Measurements from ENCODE around the gene ITPRIP. TPM values are rescaled to one million over a fixed set of nuclear protein-coding genes. Genes with fewer than 3 reads are reported as not detected.

The ITPRIP gene
- total RNA-seq, 1 donor from 2014 or later = 7.0 TPM

DNA sequence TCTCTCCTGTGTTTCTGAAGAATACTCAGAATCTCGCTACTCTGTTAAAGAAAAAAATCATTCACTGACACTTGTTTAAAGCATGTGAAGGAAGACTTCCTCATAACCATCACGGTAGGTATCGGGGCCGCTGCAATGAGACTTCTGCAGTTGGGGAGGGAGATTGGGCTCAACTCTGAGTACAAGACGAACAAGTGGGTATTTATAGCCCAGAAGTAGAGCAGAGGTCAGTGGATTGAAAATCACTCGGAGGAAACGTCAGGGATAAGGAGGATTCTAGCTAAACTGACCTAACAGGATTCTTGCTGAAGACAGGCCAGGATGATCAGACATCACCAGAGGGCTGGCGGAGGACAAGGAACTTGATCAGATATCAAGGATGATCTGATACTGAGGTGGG is 33.3 kb downstream of the ITPRIP start:
- DNase-seq (ENCODE audit: low spot score, unreplicated experiment) = no peak
- no peak overlapping the region for H3K27ac Mint-ChIP-seq
- TF ChIP-seq, protein P1, sequence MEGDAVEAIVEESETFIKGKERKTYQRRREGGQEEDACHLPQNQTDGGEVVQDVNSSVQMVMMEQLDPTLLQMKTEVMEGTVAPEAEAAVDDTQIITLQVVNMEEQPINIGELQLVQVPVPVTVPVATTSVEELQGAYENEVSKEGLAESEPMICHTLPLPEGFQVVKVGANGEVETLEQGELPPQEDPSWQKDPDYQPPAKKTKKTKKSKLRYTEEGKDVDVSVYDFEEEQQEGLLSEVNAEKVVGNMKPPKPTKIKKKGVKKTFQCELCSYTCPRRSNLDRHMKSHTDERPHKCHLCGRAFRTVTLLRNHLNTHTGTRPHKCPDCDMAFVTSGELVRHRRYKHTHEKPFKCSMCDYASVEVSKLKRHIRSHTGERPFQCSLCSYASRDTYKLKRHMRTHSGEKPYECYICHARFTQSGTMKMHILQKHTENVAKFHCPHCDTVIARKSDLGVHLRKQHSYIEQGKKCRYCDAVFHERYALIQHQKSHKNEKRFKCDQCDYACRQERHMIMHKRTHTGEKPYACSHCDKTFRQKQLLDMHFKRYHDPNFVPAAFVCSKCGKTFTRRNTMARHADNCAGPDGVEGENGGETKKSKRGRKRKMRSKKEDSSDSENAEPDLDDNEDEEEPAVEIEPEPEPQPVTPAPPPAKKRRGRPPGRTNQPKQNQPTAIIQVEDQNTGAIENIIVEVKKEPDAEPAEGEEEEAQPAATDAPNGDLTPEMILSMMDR (IDR thresholded peaks at IDR 0.05; ENCODE audit: unreplicated experiment) = no peak
- peaks cover 5% of the 10 kb centered on the region for H3K9me3 Mint-ChIP-seq (ENCODE audit: low read depth)
- H3K4me1 Mint-ChIP-seq (ENCODE audit: low read depth) = peaks cover 1% of the 10 kb centered on the region
- peaks cover 3% of the 10 kb centered on the region for H3K36me3 Mint-ChIP-seq (ENCODE audit: insufficient read depth)
- no peak overlapping the region for H3K4me3 Mint-ChIP-seq (ENCODE audit: low read depth)
- peaks cover 5% of the 10 kb centered on the region for H3K27me3 Mint-ChIP-seq

DNA sequence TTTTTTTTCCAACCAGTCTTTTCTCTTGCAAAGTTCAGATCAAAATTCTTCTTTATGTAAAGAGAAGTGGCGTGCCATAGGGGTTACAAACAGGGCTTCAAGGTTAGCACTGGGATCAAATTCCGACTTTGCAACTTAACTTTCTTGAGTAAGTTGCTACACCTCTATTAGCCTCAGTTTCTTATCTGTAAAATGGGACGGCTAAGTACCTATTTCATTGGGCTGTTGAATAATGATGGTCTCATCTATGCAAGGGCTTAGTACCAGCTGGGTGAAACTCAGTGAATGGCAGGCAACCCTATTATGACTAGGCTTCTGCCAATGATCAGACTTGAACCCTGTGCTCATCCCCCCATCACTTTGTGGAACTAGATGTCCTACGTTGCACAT is 33.9 kb downstream of the ITPRIP start:
- TF ChIP-seq, protein P1 (IDR thresholded peaks at IDR 0.05; ENCODE audit: unreplicated experiment) = no peak
- no peak for DNase-seq (ENCODE audit: low spot score, unreplicated experiment)
- Mint-ChIP-seq H3K36me3 (ENCODE audit: insufficient read depth) (peaks cover 3% of the 10 kb centered on the region), H3K27ac (no peak overlapping the region), H3K4me1 (ENCODE audit: low read depth) (peaks cover 1% of the 10 kb centered on the region), H3K27me3 (peaks cover 5% of the 10 kb centered on the region), H3K4me3 (ENCODE audit: low read depth) (no peak overlapping the region), H3K9me3 (ENCODE audit: low read depth) (peaks cover 5% of the 10 kb centered on the region)

DNA sequence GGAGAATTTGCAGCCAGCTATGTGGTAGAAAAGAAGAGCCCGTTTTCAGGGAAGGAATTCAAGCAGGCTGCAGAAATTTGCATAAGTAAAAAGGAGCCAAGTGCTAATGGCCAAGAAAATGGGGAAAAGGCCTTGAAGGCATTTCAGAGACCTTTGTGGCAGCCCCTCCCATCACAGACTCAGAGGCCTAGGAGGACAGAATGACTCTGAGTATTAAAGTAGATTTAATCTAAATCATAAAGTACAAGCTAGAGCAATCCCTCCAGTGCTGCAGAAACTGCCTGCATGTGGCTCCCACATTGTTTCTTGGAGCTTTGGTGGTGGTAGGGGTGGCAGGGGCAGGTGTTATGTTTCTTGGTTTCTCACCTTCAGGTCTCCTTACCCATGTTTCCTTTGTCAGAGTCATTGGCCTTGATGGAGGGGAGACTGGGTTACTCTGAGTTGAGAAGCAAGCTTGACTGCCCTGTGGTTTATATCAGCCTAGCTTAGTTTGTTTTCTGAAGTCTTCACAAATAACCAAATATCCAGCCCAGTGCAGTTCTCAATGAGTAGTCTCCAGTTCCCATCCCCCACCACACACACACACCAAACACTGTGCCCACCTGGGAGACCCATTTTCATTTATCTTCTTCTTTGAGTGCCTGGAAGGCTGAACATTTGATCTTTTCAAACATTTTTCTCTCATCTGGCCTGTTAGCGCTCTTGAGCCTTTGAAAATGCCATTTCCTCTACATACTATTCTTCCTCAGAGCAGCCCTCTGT is 34.5 kb downstream of the ITPRIP start:
- Mint-ChIP-seq H3K4me3 (ENCODE audit: low read depth) (no peak overlapping the region), H3K4me1 (ENCODE audit: low read depth) (peaks cover 1% of the 10 kb centered on the region), H3K9me3 (ENCODE audit: low read depth) (peaks cover 5% of the 10 kb centered on the region), H3K27ac (no peak overlapping the region), H3K27me3 (peaks cover 5% of the 10 kb centered on the region), H3K36me3 (ENCODE audit: insufficient read depth) (peaks cover 3% of the 10 kb centered on the region)
- TF ChIP-seq, protein P1 (IDR thresholded peaks at IDR 0.05; ENCODE audit: unreplicated experiment) = no peak
- no peak for DNase-seq (ENCODE audit: low spot score, unreplicated experiment)

DNA sequence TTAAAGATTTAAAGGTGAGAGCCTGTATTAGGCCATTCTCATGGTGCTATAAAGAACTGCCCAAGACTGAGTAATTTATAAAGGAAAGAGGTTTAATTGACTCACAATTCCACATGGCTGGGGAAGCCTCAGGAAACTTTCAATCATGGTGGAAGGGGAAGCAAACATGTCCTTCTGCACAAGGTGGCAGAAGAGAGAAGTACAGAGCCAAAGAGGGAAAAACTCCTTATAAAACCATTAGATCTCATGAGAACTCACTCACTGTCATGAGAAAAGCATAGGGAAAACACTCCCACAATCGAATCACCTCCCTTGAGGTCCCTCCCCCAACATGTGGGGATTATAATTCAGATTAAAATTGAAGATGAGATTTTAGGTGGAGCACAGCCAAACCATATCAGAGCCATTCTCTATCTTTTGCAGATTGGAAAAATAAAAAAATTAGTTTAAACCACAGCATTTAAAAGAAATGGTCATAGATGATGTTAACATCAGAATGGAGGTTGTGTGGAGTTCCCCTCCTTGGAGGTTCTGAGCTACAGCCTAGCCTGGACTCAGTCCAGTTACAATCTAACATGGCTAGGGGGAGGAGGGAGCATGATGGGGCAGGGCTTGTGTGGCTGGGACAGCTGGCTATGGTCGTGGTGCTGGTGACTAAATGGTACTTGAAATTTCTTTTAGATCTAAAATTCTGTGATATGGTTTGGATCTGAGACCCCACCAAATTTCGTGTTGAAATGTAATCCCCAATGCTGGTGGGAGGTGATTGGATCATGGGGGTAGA is 36.2 kb downstream of the ITPRIP start:
- DNase-seq (ENCODE audit: low spot score, unreplicated experiment) = no peak
- TF ChIP-seq, protein P1 (IDR thresholded peaks at IDR 0.05; ENCODE audit: unreplicated experiment) = no peak
- Mint-ChIP-seq H3K9me3 (ENCODE audit: low read depth) (peaks cover 5% of the 10 kb centered on the region), H3K36me3 (ENCODE audit: insufficient read depth) (peaks cover 3% of the 10 kb centered on the region), H3K27ac (no peak overlapping the region), H3K27me3 (peaks cover 5% of the 10 kb centered on the region), H3K4me1 (ENCODE audit: low read depth) (peaks cover 1% of the 10 kb centered on the region), H3K4me3 (ENCODE audit: low read depth) (no peak overlapping the region)

DNA sequence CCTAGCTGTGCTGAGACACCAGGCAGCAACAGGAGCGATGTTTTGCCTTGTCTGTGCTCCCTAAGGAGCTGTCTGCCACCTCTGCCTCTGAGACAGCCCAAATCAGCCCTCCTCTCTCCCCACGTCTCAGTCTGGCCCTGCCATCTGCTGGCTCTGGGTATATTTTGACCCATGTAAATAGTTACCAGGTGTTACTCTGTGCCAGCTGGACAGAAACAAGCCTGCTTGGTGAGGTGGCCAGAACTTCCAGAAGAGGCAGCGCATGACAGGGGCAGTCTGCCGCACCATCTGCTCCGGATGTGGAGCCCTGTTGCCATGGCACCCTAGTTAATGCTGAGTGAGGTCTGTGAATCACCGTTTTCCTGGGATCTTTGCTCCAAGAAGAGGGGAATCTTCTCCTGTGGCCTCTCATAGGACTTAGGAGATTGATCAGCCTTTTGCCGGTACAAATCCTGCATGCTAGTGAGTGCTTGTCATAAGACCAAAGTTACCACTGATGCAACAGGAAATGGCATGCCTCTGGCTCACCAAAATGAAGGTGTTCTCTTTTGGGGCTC is 37.5 kb downstream of the ITPRIP start:
- Mint-ChIP-seq H3K27ac (peak overlapping the region; percentile 84), H3K4me3 (ENCODE audit: low read depth) (no peak overlapping the region), H3K9me3 (ENCODE audit: low read depth) (peaks cover 5% of the 10 kb centered on the region), H3K27me3 (peaks cover 2% of the 10 kb centered on the region), H3K4me1 (ENCODE audit: low read depth) (peaks cover 1% of the 10 kb centered on the region), H3K36me3 (ENCODE audit: insufficient read depth) (peaks cover 3% of the 10 kb centered on the region)
- DNase-seq (ENCODE audit: low spot score, unreplicated experiment) = no peak
- TF ChIP-seq, protein P1 (IDR thresholded peaks at IDR 0.05; ENCODE audit: unreplicated experiment) = no peak

All from progenitor cell of endocrine pancreas (in vitro differentiated cells).